NCI-H2029 (cell line): Measurements from ENCODE around the gene DEPP1.
"Not testable (repeated sequence)": the region's sequence is repeated elsewhere in the genome, so short reads cannot be mapped to it uniquely, and the experiment has no call there.

Experiments
- DNase-seq: peaks from one replicate; lab custom pipeline; 2025; lab: John Stamatoyannopoulos, UW

Gene DEPP1, protein sequence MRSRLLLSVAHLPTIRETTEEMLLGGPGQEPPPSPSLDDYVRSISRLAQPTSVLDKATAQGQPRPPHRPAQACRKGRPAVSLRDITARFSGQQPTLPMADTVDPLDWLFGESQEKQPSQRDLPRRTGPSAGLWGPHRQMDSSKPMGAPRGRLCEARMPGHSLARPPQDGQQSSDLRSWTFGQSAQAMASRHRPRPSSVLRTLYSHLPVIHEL

GRCh38 chr10:44978570-44979280, at the start of gene DEPP1:
TSS of gene DEPP1 (minus strand) at chr10:44978809. CDS start at chr10:44978030, 779 bp downstream.
- peak; percentile 83 for DNase-seq

GRCh38 chr10:45023426-45023825, 44.8 kb upstream of the DEPP1 start:
- no peak for DNase-seq

DNA sequence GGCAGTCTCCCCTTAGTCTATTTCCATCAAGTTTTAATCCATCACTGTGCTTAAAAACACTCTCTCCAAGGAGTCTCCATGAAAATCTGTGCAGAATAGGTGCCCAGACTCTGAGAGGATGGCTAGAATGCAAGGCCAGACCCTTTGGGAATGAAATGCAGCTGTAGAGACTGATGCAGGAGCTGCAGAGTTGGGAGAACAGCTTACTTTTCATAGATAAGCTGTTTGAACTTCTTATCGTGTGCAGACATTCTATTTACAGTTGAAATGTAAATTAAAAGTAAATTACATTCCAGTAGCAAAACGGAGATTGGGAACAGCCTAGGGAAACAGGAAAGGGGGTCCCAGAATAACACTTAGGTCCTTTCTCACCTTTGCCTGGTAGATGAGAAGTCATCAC, 37.0 kb upstream of the DEPP1 start:
- no peak for DNase-seq

DNA sequence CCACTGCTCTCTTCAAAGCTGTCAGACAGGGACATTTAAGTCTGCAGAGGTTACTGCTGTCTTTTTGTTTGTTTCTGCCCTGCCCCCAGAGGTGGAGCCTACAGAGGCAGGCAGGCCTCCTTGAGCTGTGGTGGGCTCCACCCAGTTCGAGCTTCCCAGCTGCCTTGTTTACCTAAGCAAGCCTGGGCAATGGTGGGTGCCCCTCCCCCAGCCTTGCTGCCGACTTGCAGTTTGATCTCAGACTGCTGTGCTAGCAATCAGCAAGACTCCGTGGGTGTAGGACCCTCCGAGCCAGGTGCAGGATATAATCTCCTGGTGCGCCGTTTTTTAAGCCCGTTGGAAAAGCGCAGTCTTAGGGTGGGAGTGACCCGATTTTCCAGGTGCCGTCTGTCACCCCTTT, 35.9 kb upstream of the DEPP1 start:
- DNase-seq, result not testable (repeated sequence)

GRCh38 chr10:45008524-45009161, 30.0 kb upstream of the DEPP1 start:
- DNase-seq, result peak; percentile 11

GRCh38 chr10:45006276-45007030, 27.8 kb upstream of the DEPP1 start:
- DNase-seq, result no peak

DNA sequence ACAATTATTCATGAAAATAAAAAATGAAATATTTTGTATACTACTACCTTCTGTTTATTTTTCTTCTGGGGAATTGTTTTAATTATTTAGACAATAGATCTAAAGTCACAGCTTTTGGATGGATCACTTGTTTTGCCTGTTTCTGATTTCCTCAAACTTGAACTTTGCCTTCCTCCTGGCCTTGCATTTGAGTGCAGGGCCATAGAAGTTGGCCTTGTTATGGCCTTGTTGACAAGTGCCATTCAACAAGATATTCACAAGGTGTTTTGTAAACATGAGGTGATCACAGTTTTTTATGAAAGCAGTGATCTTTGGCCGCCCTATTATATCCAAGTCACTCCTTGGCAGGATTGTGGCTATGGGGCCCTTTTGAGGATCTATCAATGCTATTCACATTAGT, 26.7 kb upstream of the DEPP1 start:
- DNase-seq, result no peak

- no peak for DNase-seq
These were observed 26.1 kb upstream of the DEPP1 start for GRCh38 chr10:45004661-45005060.

- DNase-seq, result no peak
These were observed 24.9 kb upstream of the DEPP1 start for GRCh38 chr10:45003432-45004000.

- DNase-seq, result peak; percentile 73
These were observed 23.0 kb upstream of the DEPP1 start for GRCh38 chr10:45001381-45002148.

DNA sequence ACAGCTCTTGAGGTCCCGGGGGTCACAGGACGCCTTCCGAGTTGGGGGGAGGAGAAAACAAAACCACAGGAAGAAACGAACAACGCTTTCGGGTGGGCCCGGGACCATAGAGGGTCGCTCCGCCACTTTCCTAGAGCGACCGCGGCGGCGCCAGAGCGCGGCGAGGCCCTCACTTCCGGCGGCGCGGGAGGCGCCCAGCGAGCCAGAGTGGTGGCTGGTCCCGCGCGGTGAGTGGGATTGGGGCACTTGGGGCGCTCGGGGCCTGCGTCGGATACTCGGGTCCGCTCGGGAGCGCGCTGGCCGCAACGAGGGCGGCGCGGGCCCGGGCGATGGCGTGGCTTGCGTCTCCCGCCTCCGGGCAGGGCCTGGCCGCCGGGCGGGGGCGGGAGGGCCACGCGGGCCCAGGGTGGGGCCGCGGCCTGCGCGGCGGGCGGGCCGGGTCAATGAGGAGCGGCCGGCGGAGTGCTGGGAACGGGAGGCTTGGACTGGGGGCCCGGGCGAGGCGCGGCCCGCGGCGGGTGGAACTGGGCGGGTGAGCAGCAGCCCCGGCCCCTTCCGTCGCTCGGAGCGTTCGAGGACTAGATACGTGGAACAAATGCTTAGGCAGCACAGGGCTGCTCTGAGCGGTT, 22.3 kb upstream of the DEPP1 start, which contains the start of gene ZNF22:
ZNF22 (plus strand) TSS at position 172 of the 629 bp plus-strand sequence. CDS start 2,446 bp downstream, outside the sequence.
- DNase-seq, result no peak

- DNase-seq, result no peak
These were observed 21.6 kb upstream of the DEPP1 start for GRCh38 chr10:45000138-45000751.

GRCh38 chr10:44998146-44998631, 19.6 kb upstream of the DEPP1 start:
- no peak for DNase-seq

GRCh38 chr10:44997105-44997748, 18.6 kb upstream of the DEPP1 start:
- DNase-seq, result no peak

DNA sequence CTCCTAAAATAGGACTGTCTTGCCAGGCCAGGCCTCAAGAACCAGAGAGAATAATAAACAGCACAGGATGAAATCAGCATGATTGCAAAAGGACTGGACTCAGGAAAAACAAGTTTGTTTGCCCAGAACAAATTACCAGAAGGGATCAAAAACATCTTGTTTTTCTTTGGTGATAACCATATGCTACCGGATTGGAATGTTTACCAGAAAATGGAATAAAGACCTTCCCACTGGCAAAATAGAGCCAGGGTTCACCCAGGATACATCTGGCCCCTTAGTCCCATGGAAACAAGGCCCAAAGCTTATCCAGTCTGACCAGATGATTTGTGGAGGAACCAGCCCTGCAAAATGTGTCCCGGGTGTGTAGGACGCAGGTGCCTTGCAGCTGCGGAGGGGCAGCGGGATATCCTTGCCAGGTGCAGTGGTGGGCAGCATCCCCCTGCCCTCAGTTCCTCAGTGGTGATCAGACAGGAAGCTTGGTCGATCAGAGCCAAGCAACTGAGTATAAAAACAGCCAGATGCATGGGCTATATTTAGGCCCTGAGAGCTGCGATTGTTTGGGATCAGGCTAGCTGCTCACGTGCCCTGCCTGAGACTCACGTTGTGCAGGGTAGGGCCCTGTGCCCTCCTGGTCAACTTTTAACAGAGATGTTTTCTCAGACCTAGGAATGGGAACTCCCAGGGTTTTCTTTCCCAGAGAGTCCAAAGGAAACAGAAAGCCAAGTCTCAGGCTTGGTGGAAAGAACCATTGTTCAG, 17.5 kb upstream of the DEPP1 start:
- no peak for DNase-seq

DNA sequence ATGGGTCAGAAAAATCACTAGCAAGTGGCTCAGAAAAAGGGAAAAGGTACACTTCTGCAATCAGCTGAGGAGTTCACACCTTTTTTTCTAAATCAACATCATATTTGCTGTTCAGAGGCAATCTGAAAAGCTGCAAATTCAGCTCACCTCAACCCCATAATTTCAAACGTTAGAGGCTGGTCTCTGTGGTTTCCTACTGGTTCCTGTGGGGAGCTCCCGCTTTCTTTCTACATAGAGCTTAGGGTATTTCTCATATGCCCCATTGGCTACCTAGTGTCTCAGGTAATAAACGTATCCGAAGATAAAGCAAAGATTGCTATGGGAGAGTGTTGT, 16.9 kb upstream of the DEPP1 start:
- DNase-seq, result no peak

GRCh38 chr10:44994752-44995530, 16.3 kb upstream of the DEPP1 start:
- no peak for DNase-seq
